ENCODE measurements around the gene E2F7. TPM values are rescaled to one million over a fixed set of nuclear protein-coding genes. Genes with fewer than 3 reads are reported as not detected.

The E2F7 gene
- total RNA-seq, 1 donor from 2014 or later: 0.27 TPM

- peaks cover 3% of the 10 kb centered on the region for H3K9me3 ChIP-seq (replicated peaks)
- intact Hi-C loops (cut with micrococcal nuclease): no loop called here
- H3K36me3 ChIP-seq: no peaks in the 10 kb centered on the region
- no peaks in the 10 kb centered on the region for H3K4me1 ChIP-seq
- TF ChIP-seq CTCF (IDR thresholded peaks at IDR 0.05; ENCODE audit: borderline replicate concordance): no peak
- H3K27ac ChIP-seq (replicated peaks): no peak overlapping the region
- no peak overlapping the region for H3K4me3 ChIP-seq
- peaks cover 18% of the 10 kb centered on the region for H3K27me3 ChIP-seq (ENCODE audit: low read depth)
- DNase-seq: no peak
These were observed 61.5 kb downstream of the E2F7 start for GRCh38 chr12:77003914-77004313.

- no peaks in the 10 kb centered on the region for H3K4me1 ChIP-seq
- H3K9me3 ChIP-seq (replicated peaks): peaks cover 3% of the 10 kb centered on the region
- no peak overlapping the region for H3K27ac ChIP-seq (replicated peaks)
- intact Hi-C loops (cut with micrococcal nuclease): no loop called here
- no peak for DNase-seq
- H3K4me3 ChIP-seq: no peak overlapping the region
- TF ChIP-seq CTCF (IDR thresholded peaks at IDR 0.05; ENCODE audit: borderline replicate concordance): no peak
- no peaks in the 10 kb centered on the region for H3K36me3 ChIP-seq
- H3K27me3 ChIP-seq (ENCODE audit: low read depth): peaks cover 18% of the 10 kb centered on the region
These were observed 62.1 kb downstream of the E2F7 start for GRCh38 chr12:77003246-77003645.

GRCh38 chr12:77002382-77002781, 63.0 kb downstream of the E2F7 start:
- Histone ChIP-seq H3K4me1 (no peaks in the 10 kb centered on the region), H3K27ac (replicated peaks) (no peak overlapping the region), H3K36me3 (no peaks in the 10 kb centered on the region), H3K4me3 (no peak overlapping the region), H3K27me3 (ENCODE audit: low read depth) (peaks cover 14% of the 10 kb centered on the region), H3K9me3 (replicated peaks) (peaks cover 3% of the 10 kb centered on the region)
- DNase-seq: no peak
- intact Hi-C loops (cut with micrococcal nuclease): no loop called here
- no peak for TF ChIP-seq CTCF (IDR thresholded peaks at IDR 0.05; ENCODE audit: borderline replicate concordance)

GRCh38 chr12:77001276-77001675, 64.1 kb downstream of the E2F7 start:
- H3K9me3 ChIP-seq (replicated peaks): no peaks in the 10 kb centered on the region
- H3K27ac ChIP-seq (replicated peaks): no peak overlapping the region
- no peaks in the 10 kb centered on the region for H3K4me1 ChIP-seq
- H3K4me3 ChIP-seq: no peak overlapping the region
- DNase-seq: no peak
- peaks cover 9% of the 10 kb centered on the region for H3K27me3 ChIP-seq (ENCODE audit: low read depth)
- no peak for TF ChIP-seq CTCF (IDR thresholded peaks at IDR 0.05; ENCODE audit: borderline replicate concordance)
- H3K36me3 ChIP-seq: no peaks in the 10 kb centered on the region
- intact Hi-C loops (cut with micrococcal nuclease): no loop called here

GRCh38 chr12:76998908-76999556, 66.3 kb downstream of the E2F7 start:
- Histone ChIP-seq H3K27ac (replicated peaks) (no peak overlapping the region), H3K4me3 (no peak overlapping the region), H3K27me3 (ENCODE audit: low read depth) (no peaks in the 10 kb centered on the region), H3K36me3 (no peaks in the 10 kb centered on the region), H3K9me3 (replicated peaks) (no peaks in the 10 kb centered on the region), H3K4me1 (no peaks in the 10 kb centered on the region)
- no peak for DNase-seq
- intact Hi-C loops (cut with micrococcal nuclease): no loop called here
- TF ChIP-seq CTCF (IDR thresholded peaks at IDR 0.05; ENCODE audit: borderline replicate concordance): no peak
